Neural progenitor cell (in vitro differentiated cells): ENCODE measurements around the gene WDR64. TPM values are rescaled to one million over a fixed set of nuclear protein-coding genes. Genes with fewer than 3 reads are reported as not detected.
A peak's percentile ranks its signal among the peaks of the same experiment; 100 is the strongest.

ENCODE experiments used
- DNase-seq: peaks from one replicate; pipeline ENCODE4 v3.0.0-alpha.2; 2016; ENCODE audit warnings: low spot score
- H2AFZ ChIP-seq: fragments of 200-600 bp; sonication (generic); replicated peaks from 2 replicates; pipeline ENCODE4 v1.6.1; 2016; ENCODE audit warnings: antibody characterized with exemption
- H3F3A ChIP-seq: fragments of 200-600 bp; sonication (generic); 2 replicates; pipeline ENCODE4 v1.6.1; 2016; ENCODE audit warnings: antibody characterized with exemption, low read depth
- H3K27ac ChIP-seq: fragments of 200-600 bp; sonication (generic); 2 replicates; pipeline ENCODE4 v1.5.1; 2016; ENCODE audit warnings: mild to moderate bottlenecking
- H3K27me3 ChIP-seq: fragments of 200-600 bp; sonication (generic); 2 replicates; pipeline ENCODE4 v1.6.1; 2016; ENCODE audit warnings: mild to moderate bottlenecking, moderate library complexity
- H3K36me3 ChIP-seq: fragments of 200-600 bp; sonication (generic); 2 replicates; pipeline ENCODE4 v1.5.1; 2016
- H3K4me1 ChIP-seq: fragments of 200-600 bp; sonication (generic); 2 replicates; pipeline ENCODE4 v1.6.1; 2016; ENCODE audit warnings: mixed run types
- H3K4me2 ChIP-seq: fragments of 200-600 bp; sonication (generic); 2 replicates; pipeline ENCODE4 v1.6.1; 2016
- H3K4me3 ChIP-seq: fragments of 200-600 bp; sonication (generic); 2 replicates; pipeline ENCODE4 v1.5.1; 2016
- H3K79me2 ChIP-seq: fragments of 200-600 bp; sonication (generic); 2 replicates; pipeline ENCODE4 v1.6.1; 2016; ENCODE audit warnings: low read depth
- H3K9ac ChIP-seq: fragments of 200-600 bp; sonication (generic); 2 replicates; pipeline ENCODE4 v1.6.1; 2016
- H3K9me3 ChIP-seq: fragments of 200-600 bp; sonication (generic); 2 replicates; pipeline ENCODE4 v1.5.1; 2016; ENCODE audit warnings: low read depth
- H4K20me1 ChIP-seq: fragments of 200-600 bp; sonication (generic); 2 replicates; pipeline ENCODE4 v1.6.1; 2016; ENCODE audit warnings: low read depth
- H3K27ac Mint-ChIP-seq: 3 replicates; pipeline ENCODE4 v1.8.0; 2021; ENCODE audit warnings: mixed read lengths
- H3K27me3 Mint-ChIP-seq: 2 replicates; pipeline ENCODE4 v1.8.0; 2022; ENCODE audit warnings: low read depth, mild to moderate bottlenecking, inconsistent platforms, moderate library complexity, mixed read lengths; ENCODE audit not compliant: insufficient read depth
- H3K36me3 Mint-ChIP-seq: 3 replicates; pipeline ENCODE4 v1.8.0; 2021; ENCODE audit warnings: mixed read lengths
- H3K4me1 Mint-ChIP-seq: 3 replicates; pipeline ENCODE4 v1.8.0; 2021; ENCODE audit warnings: mixed read lengths
- H3K4me3 Mint-ChIP-seq: 3 replicates; pipeline ENCODE4 v1.8.0; 2021; ENCODE audit warnings: mild to moderate bottlenecking, moderate library complexity, mixed read lengths
- H3K9me3 Mint-ChIP-seq: 3 replicates; pipeline ENCODE4 v1.8.0; 2020; ENCODE audit warnings: mixed read lengths
- CTCF ChIP-seq: fragments of 200-600 bp; sonication (generic); IDR thresholded peaks from 2 replicates; pipeline ENCODE4 v1.5.1; 2017; ENCODE audit warnings: antibody characterized with exemption, mild to moderate bottlenecking
- EZH2 ChIP-seq: fragments of 200-600 bp; sonication (generic); IDR thresholded peaks from 2 replicates; pipeline ENCODE4 v1.6.1; 2017; ENCODE audit warnings: antibody characterized with exemption, mild to moderate bottlenecking, moderate library complexity
- EZH2phosphoT487 ChIP-seq: fragments of 200-600 bp; sonication (generic); IDR thresholded peaks from 2 replicates; pipeline ENCODE4 v1.6.1; 2017; ENCODE audit warnings: antibody characterized with exemption
- total RNA-seq: library from RNA; depleted of rRNA; stranded (reverse); fragments of >200 nt; gene quantifications from 2 replicates; pipeline ENCODE4 v1.2.3, GENCODE V29; 2015; ENCODE audit warnings: low replicate concordance

WDR64 gene
- total RNA-seq, 1 donor from 2014 or later = not detected

- Histone ChIP-seq H3K27me3 (no peaks in the 10 kb centered on the region), H3K9ac (no peak overlapping the region), H3F3A (no peaks in the 10 kb centered on the region), H3K4me2 (no peak overlapping the region), H3K79me2 (no peaks in the 10 kb centered on the region), H3K9me3 (no peaks in the 10 kb centered on the region), H2AFZ (no peak overlapping the region), H3K36me3 (no peaks in the 10 kb centered on the region), H3K4me1 (no peaks in the 10 kb centered on the region), H4K20me1 (no peaks in the 10 kb centered on the region), H3K27ac (no peak overlapping the region), H3K4me3 (no peak overlapping the region)
- H3K9me3 Mint-ChIP-seq = peaks cover 4% of the 10 kb centered on the region
- H3K36me3 Mint-ChIP-seq = no peaks in the 10 kb centered on the region
- H3K27me3 Mint-ChIP-seq = no peaks in the 10 kb centered on the region
- H3K27ac Mint-ChIP-seq = no peak overlapping the region
- DNase-seq = no peak
- H3K4me3 Mint-ChIP-seq = no peak overlapping the region
- TF ChIP-seq EZH2 = no peak
- no peak for TF ChIP-seq EZH2phosphoT487
- no peak for TF ChIP-seq CTCF
- H3K4me1 Mint-ChIP-seq = no peaks in the 10 kb centered on the region
These were observed 92.5 kb downstream of the WDR64 start for GRCh38 chr1:241744591-241744990.

GRCh38 chr1:241747992-241748391, 95.9 kb downstream of the WDR64 start:
- Mint-ChIP-seq H3K27me3 (no peaks in the 10 kb centered on the region), H3K27ac (no peak overlapping the region)
- H3K9ac ChIP-seq = no peak overlapping the region

GRCh38 chr1:241749041-241749944, 97.2 kb downstream of the WDR64 start:
- Histone ChIP-seq H3K36me3 (no peaks in the 10 kb centered on the region), H3K9ac (no peak overlapping the region), H3K4me3 (no peak overlapping the region), H3F3A (no peaks in the 10 kb centered on the region), H3K4me1 (no peaks in the 10 kb centered on the region), H2AFZ (no peak overlapping the region), H3K9me3 (no peaks in the 10 kb centered on the region), H3K27ac (no peak overlapping the region), H3K27me3 (no peaks in the 10 kb centered on the region), H4K20me1 (no peaks in the 10 kb centered on the region), H3K4me2 (no peak overlapping the region), H3K79me2 (no peaks in the 10 kb centered on the region)
- Mint-ChIP-seq H3K4me3 (no peak overlapping the region), H3K36me3 (no peaks in the 10 kb centered on the region), H3K9me3 (peaks cover 4% of the 10 kb centered on the region), H3K27ac (no peak overlapping the region), H3K27me3 (no peaks in the 10 kb centered on the region), H3K4me1 (no peaks in the 10 kb centered on the region)
- no peak for TF ChIP-seq EZH2phosphoT487
- no peak for TF ChIP-seq CTCF
- TF ChIP-seq EZH2 = no peak
- DNase-seq = no peak

More at GRCh38 chr1:241747992-241748391, 95.9 kb downstream of the WDR64 start:
- Histone ChIP-seq H4K20me1 (no peaks in the 10 kb centered on the region), H3K4me2 (no peak overlapping the region), H3K4me3 (no peak overlapping the region), H2AFZ (no peak overlapping the region), H3K27me3 (no peaks in the 10 kb centered on the region), H3K4me1 (no peaks in the 10 kb centered on the region), H3K36me3 (no peaks in the 10 kb centered on the region), H3K79me2 (no peaks in the 10 kb centered on the region), H3K9me3 (no peaks in the 10 kb centered on the region), H3K27ac (no peak overlapping the region), H3F3A (no peaks in the 10 kb centered on the region)
- peaks cover 4% of the 10 kb centered on the region for H3K9me3 Mint-ChIP-seq
- no peaks in the 10 kb centered on the region for H3K4me1 Mint-ChIP-seq
- TF ChIP-seq CTCF (no peak), EZH2 (no peak), EZH2phosphoT487 (no peak)
- peak; percentile 13 for DNase-seq
- no peak overlapping the region for H3K4me3 Mint-ChIP-seq
- H3K36me3 Mint-ChIP-seq = no peaks in the 10 kb centered on the region
